ENCODE results near the gene RPL11. TPM values are rescaled to one million over a fixed set of nuclear protein-coding genes. Genes with fewer than 3 reads are reported as not detected.
"Not testable (repeated sequence)": the region's sequence is repeated elsewhere in the genome, so short reads cannot be mapped to it uniquely, and the experiment has no call there.

RPL11 gene
- total RNA-seq, 1 experiment from 2014 or later, result 1,563 TPM

DNA sequence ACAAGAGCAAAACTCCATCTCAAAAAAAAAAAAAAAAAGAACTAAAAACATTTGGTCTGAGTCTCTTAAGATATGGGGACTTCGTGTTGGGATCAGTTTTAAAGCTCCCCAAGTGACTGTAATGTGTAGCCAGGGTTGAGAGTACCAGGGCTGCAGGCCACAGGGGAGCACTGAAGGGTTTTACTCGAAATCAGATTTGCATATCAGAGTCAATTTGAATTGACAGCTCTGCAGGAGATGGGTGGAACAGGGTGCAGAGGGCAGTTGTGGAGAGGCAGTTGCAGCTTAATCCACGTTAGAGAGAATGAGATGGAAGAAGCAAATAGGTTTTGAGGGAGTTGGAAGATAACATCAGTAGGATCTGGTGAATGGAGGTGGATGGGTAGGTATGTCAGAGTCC lies 31.0 kb downstream of the RPL11 start:
- peaks cover 22% of the 10 kb centered on the region for H3K4me1 Mint-ChIP-seq (ENCODE audit: insufficient read depth, unreplicated experiment)
- TF ChIP-seq, protein P1, sequence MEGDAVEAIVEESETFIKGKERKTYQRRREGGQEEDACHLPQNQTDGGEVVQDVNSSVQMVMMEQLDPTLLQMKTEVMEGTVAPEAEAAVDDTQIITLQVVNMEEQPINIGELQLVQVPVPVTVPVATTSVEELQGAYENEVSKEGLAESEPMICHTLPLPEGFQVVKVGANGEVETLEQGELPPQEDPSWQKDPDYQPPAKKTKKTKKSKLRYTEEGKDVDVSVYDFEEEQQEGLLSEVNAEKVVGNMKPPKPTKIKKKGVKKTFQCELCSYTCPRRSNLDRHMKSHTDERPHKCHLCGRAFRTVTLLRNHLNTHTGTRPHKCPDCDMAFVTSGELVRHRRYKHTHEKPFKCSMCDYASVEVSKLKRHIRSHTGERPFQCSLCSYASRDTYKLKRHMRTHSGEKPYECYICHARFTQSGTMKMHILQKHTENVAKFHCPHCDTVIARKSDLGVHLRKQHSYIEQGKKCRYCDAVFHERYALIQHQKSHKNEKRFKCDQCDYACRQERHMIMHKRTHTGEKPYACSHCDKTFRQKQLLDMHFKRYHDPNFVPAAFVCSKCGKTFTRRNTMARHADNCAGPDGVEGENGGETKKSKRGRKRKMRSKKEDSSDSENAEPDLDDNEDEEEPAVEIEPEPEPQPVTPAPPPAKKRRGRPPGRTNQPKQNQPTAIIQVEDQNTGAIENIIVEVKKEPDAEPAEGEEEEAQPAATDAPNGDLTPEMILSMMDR (IDR thresholded peaks at IDR 0.05; ENCODE audit: unreplicated experiment), result no peak
- no peaks in the 10 kb centered on the region for H3K27me3 Mint-ChIP-seq (ENCODE audit: insufficient read depth, unreplicated experiment)
- no TSS peak for BruUV-seq (replicated peaks)
- DNase-seq (ENCODE audit: unreplicated experiment), result no peak
- H3K4me3 Mint-ChIP-seq (ENCODE audit: unreplicated experiment), result no peak overlapping the region
- intact Hi-C loops (cut with micrococcal nuclease), result no loop called here
- POLR2A ChIA-PET, result no interaction called here
- CTCF ChIA-PET, result interaction anchor here (0.6 to 0.9 kb wide), 2 partner anchors 17 to 29 kb away, joined by 3 read pairs; no protein-coding TSS in a partner anchor
- H3K36me3 Mint-ChIP-seq (ENCODE audit: insufficient read depth, unreplicated experiment), result peaks cover 28% of the 10 kb centered on the region
- H3K9me3 Mint-ChIP-seq (ENCODE audit: unreplicated experiment), result no peaks in the 10 kb centered on the region
- H3K27ac Mint-ChIP-seq (ENCODE audit: low read depth, unreplicated experiment), result no peak overlapping the region

DNA sequence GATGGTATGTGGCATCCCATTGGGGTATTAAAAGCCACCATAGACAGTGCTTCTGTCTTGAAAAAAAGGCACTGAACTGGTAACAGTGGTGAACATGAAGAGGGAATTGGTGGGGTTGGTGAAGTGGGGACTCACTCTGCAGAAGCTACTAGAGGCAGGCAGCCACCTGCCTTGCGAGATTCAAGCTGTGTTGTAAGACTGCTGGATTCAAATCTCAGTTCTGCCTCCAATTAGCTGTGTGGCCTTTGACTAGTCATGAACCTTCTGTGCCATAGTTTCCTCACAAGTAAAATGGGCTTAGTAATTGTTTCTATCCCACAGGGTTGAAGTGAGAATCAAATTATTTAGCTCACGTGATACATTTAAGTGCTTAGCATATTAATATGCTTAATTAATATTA lies 35.1 kb downstream of the RPL11 start:
- DNase-seq (ENCODE audit: unreplicated experiment), result peak; percentile 30
- peaks cover 20% of the 10 kb centered on the region for H3K36me3 Mint-ChIP-seq (ENCODE audit: insufficient read depth, unreplicated experiment)
- H3K4me1 Mint-ChIP-seq (ENCODE audit: insufficient read depth, unreplicated experiment), result peaks cover 20% of the 10 kb centered on the region
- intact Hi-C loops (cut with micrococcal nuclease), result no loop called here
- H3K27ac Mint-ChIP-seq (ENCODE audit: low read depth, unreplicated experiment), result no peak overlapping the region
- CTCF ChIA-PET, result no interaction called here
- no peaks in the 10 kb centered on the region for H3K9me3 Mint-ChIP-seq (ENCODE audit: unreplicated experiment)
- no peak overlapping the region for H3K4me3 Mint-ChIP-seq (ENCODE audit: unreplicated experiment)
- BruUV-seq (replicated peaks), result no TSS peak
- TF ChIP-seq, protein P1 (IDR thresholded peaks at IDR 0.05; ENCODE audit: unreplicated experiment), result no peak
- H3K27me3 Mint-ChIP-seq (ENCODE audit: insufficient read depth, unreplicated experiment), result no peaks in the 10 kb centered on the region
- POLR2A ChIA-PET, result interaction anchor here (0.9 to 1.6 kb wide), 3 partner anchors 10 to 20 kb away, joined by 3 to 13 read pairs (median 4); partner anchors contain the start of gene ELOA

DNA sequence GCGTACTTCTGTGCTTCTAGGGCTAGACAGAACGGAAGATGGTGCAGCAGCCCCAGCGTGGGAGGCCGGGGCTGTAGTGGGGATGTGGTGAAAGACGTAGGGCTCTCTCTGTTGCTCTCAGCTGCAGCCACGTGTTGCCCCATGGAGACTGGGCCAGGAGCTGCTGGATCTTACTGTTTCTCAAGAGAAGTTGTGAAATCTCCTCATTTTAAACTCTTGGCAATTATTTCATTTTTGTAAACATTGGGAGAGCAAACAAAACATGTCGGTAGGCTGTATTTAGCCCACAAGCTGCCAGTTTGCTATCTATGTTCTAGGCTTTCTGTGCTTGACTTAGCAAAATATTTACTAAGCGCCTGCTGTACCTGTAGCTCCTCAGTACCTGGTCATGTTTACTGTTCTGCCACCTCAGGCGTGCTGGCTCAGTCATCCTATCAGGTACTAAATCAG lies 35.8 kb downstream of the RPL11 start:
- TF ChIP-seq, protein P1 (IDR thresholded peaks at IDR 0.05; ENCODE audit: unreplicated experiment), result no peak
- Mint-ChIP-seq H3K27ac (ENCODE audit: low read depth, unreplicated experiment) (peak overlapping the region; percentile 19), H3K4me3 (ENCODE audit: unreplicated experiment) (no peak overlapping the region), H3K4me1 (ENCODE audit: insufficient read depth, unreplicated experiment) (peaks cover 27% of the 10 kb centered on the region), H3K36me3 (ENCODE audit: insufficient read depth, unreplicated experiment) (peaks cover 18% of the 10 kb centered on the region), H3K9me3 (ENCODE audit: unreplicated experiment) (no peaks in the 10 kb centered on the region), H3K27me3 (ENCODE audit: insufficient read depth, unreplicated experiment) (no peaks in the 10 kb centered on the region)
- CTCF ChIA-PET, result interaction anchor here (0.7 kb wide), 1 partner anchor 204 kb away, joined by 3 read pairs; no protein-coding TSS in a partner anchor
- intact Hi-C loops (cut with micrococcal nuclease), result no loop called here
- BruUV-seq (replicated peaks), result no TSS peak
- peak; percentile 83 for DNase-seq (ENCODE audit: unreplicated experiment)
- POLR2A ChIA-PET, result interaction anchor here (0.8 to 1.6 kb wide), 4 partner anchors 10 to 64 kb away, joined by 3 to 13 read pairs (median 4); partner anchors contain the start of genes ELOA and LYPLA2

DNA sequence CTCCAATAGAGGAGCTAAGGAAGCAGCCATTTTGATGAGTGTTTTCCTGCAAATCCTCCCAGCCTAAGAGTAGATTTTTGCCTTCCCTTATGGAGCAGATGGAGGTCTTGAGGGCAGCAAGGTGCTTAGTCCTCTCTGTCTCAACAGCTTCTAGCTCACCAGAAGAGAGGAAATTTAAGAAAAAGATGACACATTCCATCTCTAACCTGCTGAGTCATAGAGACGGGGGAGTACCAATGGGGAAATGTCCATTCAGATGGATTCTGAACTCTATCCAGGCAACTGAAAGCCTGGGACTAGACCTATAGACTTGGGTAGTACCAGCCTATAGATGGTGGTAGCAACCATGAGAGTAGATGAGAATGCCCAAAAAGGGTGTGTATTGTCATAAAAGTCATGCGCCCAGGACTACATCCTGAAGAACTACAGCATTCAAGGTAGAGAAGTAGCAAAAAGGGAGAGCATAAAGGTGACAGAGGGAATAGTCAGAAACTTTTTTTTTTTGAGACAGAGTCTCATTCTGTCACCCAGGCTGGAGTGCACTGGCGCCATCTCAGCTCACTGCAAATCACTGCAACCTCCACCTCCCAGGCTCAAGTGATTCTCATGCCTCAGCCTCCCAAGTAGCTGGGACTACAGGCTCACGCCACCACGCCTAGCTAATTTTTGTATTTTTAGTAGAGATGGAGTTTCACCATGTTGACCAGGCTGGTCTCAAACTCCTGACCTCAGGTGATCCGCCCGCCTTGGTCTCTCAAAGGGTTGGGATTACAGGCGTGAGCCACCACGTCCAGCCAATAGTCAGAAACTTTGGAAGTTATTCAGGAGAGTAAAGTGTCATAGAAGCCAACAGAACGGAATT lies 41.0 kb downstream of the RPL11 start:
- CTCF ChIA-PET, result no interaction called here
- peaks cover 12% of the 10 kb centered on the region for H3K36me3 Mint-ChIP-seq (ENCODE audit: insufficient read depth, unreplicated experiment)
- H3K4me1 Mint-ChIP-seq (ENCODE audit: insufficient read depth, unreplicated experiment), result peaks cover 24% of the 10 kb centered on the region
- POLR2A ChIA-PET, result interaction anchor here (0.6 kb wide), 1 partner anchor 199 kb away, joined by 3 read pairs; no protein-coding TSS in a partner anchor
- intact Hi-C loops (cut with micrococcal nuclease), result no loop called here
- DNase-seq (ENCODE audit: unreplicated experiment), result peak; percentile 52
- TF ChIP-seq, protein P1 (IDR thresholded peaks at IDR 0.05; ENCODE audit: unreplicated experiment), result no peak
- no peaks in the 10 kb centered on the region for H3K9me3 Mint-ChIP-seq (ENCODE audit: unreplicated experiment)
- H3K27me3 Mint-ChIP-seq (ENCODE audit: insufficient read depth, unreplicated experiment), result no peaks in the 10 kb centered on the region
- no TSS peak for BruUV-seq (replicated peaks)
- no peak overlapping the region for H3K4me3 Mint-ChIP-seq (ENCODE audit: unreplicated experiment)
- H3K27ac Mint-ChIP-seq (ENCODE audit: low read depth, unreplicated experiment), result no peak overlapping the region

DNA sequence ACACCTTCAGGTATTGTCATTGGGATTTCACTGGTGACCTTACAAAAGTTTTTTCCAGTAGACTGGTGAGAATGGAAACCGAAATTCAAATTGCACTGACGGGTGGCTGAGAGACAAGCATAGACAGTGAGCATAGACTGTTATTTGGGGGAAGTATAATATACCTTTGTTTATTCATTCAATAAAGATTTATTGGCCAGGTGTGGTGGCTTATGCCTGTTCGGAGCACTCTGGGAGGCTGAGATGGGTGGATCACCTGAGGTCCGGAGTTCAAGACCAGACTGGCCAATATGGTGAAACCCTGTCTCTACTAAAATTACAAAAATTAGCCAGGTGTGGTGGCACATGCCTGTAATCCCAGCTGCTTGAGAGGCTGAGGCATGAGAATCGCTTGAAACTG lies 41.7 kb downstream of the RPL11 start:
- peaks cover 20% of the 10 kb centered on the region for H3K4me1 Mint-ChIP-seq (ENCODE audit: insufficient read depth, unreplicated experiment)
- H3K4me3 Mint-ChIP-seq (ENCODE audit: unreplicated experiment); BruUV-seq (replicated peaks); H3K27me3 Mint-ChIP-seq (ENCODE audit: insufficient read depth, unreplicated experiment); intact Hi-C loops (cut with micrococcal nuclease); H3K36me3 Mint-ChIP-seq (ENCODE audit: insufficient read depth, unreplicated experiment); CTCF ChIA-PET; DNase-seq (ENCODE audit: unreplicated experiment); H3K9me3 Mint-ChIP-seq (ENCODE audit: unreplicated experiment); H3K27ac Mint-ChIP-seq (ENCODE audit: low read depth, unreplicated experiment): not testable (repeated sequence)
- POLR2A ChIA-PET, result interaction anchor here (0.8 to 1.0 kb wide), 2 partner anchors 10 to 42 kb away, joined by 4 read pairs; partner anchors contain the start of genes ELOA and RPL11
